Measurements from ENCODE around the gene DMXL2.
"Not testable (repeated sequence)": the region's sequence is repeated elsewhere in the genome, so short reads cannot be mapped to it uniquely, and the experiment has no call there.

DMXL2 gene

DNA sequence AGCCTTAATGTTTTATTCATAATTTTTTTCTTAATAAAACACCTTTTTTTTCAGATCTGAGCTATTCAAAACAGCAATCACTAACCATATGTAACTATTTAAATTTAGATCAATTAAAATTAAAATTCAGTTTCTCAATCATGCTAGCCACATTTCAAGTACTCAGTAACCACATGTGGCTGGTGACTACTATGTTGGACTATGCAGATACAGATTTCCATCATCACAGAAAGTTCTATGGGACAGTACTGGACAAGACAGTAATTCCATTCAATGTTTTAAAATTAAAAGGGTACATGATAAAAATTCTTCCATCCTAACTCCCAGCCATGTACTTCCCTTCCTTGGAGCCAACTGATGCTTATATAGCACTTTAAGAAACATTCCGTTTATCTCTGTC is 161.8 kb downstream of the DMXL2 start:
- no peak overlapping the region for H3K4me3 ChIP-seq (ENCODE audit: low read depth in 1 of 2, low read length in 2 of 2)
- H3K4me1 ChIP-seq (ENCODE audit: insufficient read depth, low read length), result no peaks in the 10 kb centered on the region
- H3K36me3 ChIP-seq (ENCODE audit: insufficient read depth, low read length), result peaks cover 20% of the 10 kb centered on the region
- no peaks in the 10 kb centered on the region for H3K27me3 ChIP-seq (ENCODE audit: control insufficient read depth in 1 of 2, insufficient read depth in 2 of 2, low read length in 2 of 2)
- H3K9me3 ChIP-seq (ENCODE audit: low read length), result no peaks in the 10 kb centered on the region
- H3K9ac ChIP-seq (ENCODE audit: low read length), result no peak overlapping the region
- no peak overlapping the region for H3K27ac ChIP-seq (ENCODE audit: low read depth, low read length)

DNA sequence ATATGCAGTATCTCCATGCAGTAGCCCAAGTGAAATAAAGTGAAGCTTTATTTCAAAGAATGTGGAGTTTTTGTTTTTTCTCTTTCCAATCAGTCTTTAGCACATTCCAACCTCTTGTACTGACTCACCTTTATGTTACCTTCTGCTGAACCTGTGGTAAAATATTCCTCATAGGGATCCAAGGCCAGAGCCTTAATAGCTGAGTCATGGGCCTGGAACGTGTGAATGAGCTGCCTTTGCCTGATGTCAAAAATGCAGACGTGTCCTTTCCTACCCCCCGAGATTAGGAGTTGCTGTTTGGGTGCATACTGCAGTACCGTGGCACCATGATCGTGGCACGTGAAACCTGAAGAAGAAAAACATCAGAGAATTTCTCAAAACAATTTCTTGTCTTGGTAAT is 172.6 kb downstream of the DMXL2 start:
- Histone ChIP-seq H3K4me3 (ENCODE audit: low read depth in 1 of 2, low read length in 2 of 2) (no peak overlapping the region), H3K27ac (ENCODE audit: low read depth, low read length) (no peak overlapping the region), H3K4me1 (ENCODE audit: insufficient read depth, low read length) (no peaks in the 10 kb centered on the region), H3K27me3 (ENCODE audit: control insufficient read depth in 1 of 2, insufficient read depth in 2 of 2, low read length in 2 of 2) (no peaks in the 10 kb centered on the region), H3K9ac (ENCODE audit: low read length) (no peak overlapping the region), H3K36me3 (ENCODE audit: insufficient read depth, low read length) (peaks cover 25% of the 10 kb centered on the region), H3K9me3 (ENCODE audit: low read length) (no peaks in the 10 kb centered on the region)

DNA sequence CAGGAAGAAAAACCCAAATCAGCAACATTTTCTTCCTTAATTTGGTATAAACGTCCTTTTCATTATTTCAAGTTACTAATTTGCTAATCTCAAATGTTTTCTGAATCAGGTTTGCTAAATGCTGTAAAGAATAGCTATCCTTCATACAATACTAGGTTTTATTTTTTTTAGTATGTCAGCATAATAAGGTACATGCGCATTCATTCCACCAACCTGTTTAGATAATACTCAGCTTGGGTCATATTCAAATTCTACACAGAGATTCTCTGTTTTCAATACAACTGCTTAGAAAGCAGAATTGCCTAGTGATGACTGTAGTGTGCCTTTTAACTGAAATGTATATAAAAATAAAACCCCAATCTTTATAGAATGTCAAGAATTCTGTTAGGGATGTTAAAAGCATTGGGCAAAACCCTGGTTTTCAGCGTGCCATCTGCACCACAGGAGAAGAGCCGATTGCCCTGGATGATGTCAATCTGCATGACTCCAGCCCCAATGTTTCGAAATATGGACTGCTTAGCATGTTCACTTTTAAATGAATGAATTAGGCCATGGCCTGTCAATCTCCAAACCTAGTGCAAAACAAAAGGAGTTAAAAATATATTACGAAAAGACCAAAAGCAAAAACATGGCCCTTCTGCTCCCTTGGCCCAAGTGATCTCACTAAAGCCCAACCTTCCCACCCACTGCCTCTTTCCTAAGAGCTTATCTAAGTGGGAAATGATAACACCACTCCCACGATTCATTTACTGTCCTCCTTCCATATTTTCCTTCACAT is 173.8 kb downstream of the DMXL2 start:
- Histone ChIP-seq H3K9me3 (ENCODE audit: low read length) (no peaks in the 10 kb centered on the region), H3K27ac (ENCODE audit: low read depth, low read length) (no peak overlapping the region), H3K4me1 (ENCODE audit: insufficient read depth, low read length) (no peaks in the 10 kb centered on the region), H3K4me3 (ENCODE audit: low read depth in 1 of 2, low read length in 2 of 2) (no peak overlapping the region), H3K27me3 (ENCODE audit: control insufficient read depth in 1 of 2, insufficient read depth in 2 of 2, low read length in 2 of 2) (no peaks in the 10 kb centered on the region), H3K9ac (ENCODE audit: low read length) (no peak overlapping the region), H3K36me3 (ENCODE audit: insufficient read depth, low read length) (peaks cover 22% of the 10 kb centered on the region)

DNA sequence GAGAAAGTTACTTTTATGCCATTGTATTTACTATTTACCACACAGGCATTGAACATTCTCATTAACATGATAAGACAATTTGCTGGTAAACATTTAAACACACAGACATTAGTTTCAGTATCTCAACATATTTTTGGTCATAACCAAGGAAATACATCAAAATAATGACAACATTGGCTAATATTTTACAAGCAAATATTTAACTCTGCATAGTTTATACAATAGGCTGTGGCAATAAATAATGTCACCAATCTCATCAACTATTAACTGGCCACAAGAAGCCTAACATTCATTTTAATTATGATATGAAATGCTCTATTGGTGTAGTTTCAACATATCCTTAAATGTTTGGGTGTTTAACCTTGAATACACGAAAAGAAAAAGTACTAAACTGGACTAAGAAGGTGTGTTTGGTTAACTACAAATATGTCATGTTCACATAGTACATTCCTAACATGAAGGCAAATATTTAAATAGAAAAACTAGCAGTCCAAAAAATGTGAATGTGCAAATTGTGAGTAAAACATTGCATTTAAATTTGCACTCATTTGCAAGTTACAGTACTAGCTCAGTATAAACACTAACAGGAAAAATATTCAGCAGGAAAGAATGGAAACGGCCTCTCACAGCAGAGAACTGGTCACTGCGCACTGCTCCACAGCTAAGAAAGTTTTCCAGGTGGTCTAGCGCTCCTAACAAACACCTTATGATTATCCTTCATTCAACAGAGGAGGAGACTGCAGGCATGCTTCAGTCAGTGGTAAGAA is 174.5 kb downstream of the DMXL2 start:
- no peaks in the 10 kb centered on the region for H3K9me3 ChIP-seq (ENCODE audit: low read length)
- no peak overlapping the region for H3K4me3 ChIP-seq (ENCODE audit: low read depth in 1 of 2, low read length in 2 of 2)
- no peaks in the 10 kb centered on the region for H3K27me3 ChIP-seq (ENCODE audit: control insufficient read depth in 1 of 2, insufficient read depth in 2 of 2, low read length in 2 of 2)
- no peaks in the 10 kb centered on the region for H3K4me1 ChIP-seq (ENCODE audit: insufficient read depth, low read length)
- H3K9ac ChIP-seq (ENCODE audit: low read length), result no peak overlapping the region
- no peak overlapping the region for H3K27ac ChIP-seq (ENCODE audit: low read depth, low read length)
- H3K36me3 ChIP-seq (ENCODE audit: insufficient read depth, low read length), result peaks cover 22% of the 10 kb centered on the region

DNA sequence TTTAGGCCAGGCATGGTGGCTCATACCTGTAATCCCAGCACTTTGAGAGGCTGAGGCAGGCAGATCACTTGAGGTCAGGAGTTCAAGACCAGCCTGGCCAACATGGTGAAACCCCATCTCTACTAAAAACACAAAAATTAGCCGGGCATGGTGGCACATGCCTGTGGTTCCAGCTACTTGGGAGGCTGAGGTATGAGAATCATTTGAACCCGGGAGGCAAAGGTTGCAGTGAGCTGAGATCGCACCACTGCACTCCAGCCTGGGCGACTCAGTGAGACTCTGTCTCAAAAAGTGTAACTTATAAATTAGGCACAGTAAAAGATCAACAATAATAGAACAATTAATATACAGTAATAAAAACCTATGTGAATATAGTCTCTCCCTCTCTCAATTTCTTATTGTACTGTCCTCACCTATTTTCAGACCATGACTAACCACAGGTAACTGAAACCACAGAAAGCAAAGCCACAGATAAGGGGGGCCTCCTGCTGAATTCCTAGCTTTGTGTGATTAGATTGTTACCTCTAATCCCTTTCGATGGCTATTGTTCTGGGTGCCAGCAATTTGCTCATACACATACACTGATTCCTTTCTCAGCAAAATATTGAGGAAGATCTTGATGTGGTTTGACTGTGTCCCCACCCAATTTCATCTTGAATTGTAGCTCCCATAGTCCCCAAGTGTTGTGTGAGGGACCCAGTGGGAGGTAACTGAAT is 176.4 kb downstream of the DMXL2 start:
- H3K4me1 ChIP-seq (ENCODE audit: insufficient read depth, low read length); H3K4me3 ChIP-seq (ENCODE audit: low read depth in 1 of 2, low read length in 2 of 2); H3K9me3 ChIP-seq (ENCODE audit: low read length); H3K27ac ChIP-seq (ENCODE audit: low read depth, low read length); H3K9ac ChIP-seq (ENCODE audit: low read length); H3K27me3 ChIP-seq (ENCODE audit: control insufficient read depth in 1 of 2, insufficient read depth in 2 of 2, low read length in 2 of 2): not testable (repeated sequence)
- peaks cover 22% of the 10 kb centered on the region for H3K36me3 ChIP-seq (ENCODE audit: insufficient read depth, low read length)

DNA sequence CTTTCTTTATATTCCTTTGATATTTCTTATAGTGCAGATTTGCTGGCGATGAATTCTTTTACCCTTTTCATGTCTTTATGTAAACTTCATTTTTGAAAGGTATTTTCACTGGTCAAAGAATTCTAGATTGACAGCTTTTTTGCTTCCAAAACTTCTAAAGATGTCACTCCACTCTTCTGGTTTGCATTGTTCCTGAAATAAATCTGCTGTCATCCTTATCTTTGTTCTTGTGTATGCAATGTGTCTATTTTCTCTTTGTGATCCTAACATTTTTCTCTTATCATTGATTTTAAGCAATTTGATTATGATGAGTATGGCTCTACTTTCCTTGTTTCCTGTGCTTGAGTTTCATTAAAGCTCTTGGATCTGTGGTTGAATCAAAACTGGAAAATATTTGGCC is 177.8 kb downstream of the DMXL2 start:
- Histone ChIP-seq H3K27ac (ENCODE audit: low read depth, low read length) (no peak overlapping the region), H3K27me3 (ENCODE audit: control insufficient read depth in 1 of 2, insufficient read depth in 2 of 2, low read length in 2 of 2) (no peaks in the 10 kb centered on the region), H3K9me3 (ENCODE audit: low read length) (no peaks in the 10 kb centered on the region), H3K4me1 (ENCODE audit: insufficient read depth, low read length) (no peaks in the 10 kb centered on the region), H3K4me3 (ENCODE audit: low read depth in 1 of 2, low read length in 2 of 2) (no peak overlapping the region), H3K9ac (ENCODE audit: low read length) (no peak overlapping the region), H3K36me3 (ENCODE audit: insufficient read depth, low read length) (peaks cover 15% of the 10 kb centered on the region)

DNA sequence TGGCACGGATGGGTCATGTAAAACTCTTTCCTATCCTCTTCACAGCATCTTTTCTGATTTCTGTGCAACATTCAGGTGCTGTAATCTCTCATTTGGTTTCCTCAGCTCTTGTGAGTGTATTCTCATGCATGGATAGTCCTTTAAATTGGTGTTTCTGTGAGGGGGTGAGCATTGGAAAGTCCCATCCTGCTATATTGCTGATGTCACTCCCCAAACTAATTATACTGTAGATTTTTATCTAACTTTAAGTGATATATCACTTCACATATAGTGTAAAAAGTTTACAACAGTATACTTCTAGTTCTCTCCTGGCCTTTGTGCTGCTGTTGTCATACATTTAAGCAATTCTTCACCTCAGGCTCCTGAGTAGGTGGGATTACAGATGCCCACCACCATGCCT is 178.5 kb downstream of the DMXL2 start:
- Histone ChIP-seq H3K36me3 (ENCODE audit: insufficient read depth, low read length) (peaks cover 8% of the 10 kb centered on the region), H3K27me3 (ENCODE audit: control insufficient read depth in 1 of 2, insufficient read depth in 2 of 2, low read length in 2 of 2) (no peaks in the 10 kb centered on the region), H3K27ac (ENCODE audit: low read depth, low read length) (no peak overlapping the region), H3K9me3 (ENCODE audit: low read length) (no peaks in the 10 kb centered on the region), H3K9ac (ENCODE audit: low read length) (no peak overlapping the region), H3K4me3 (ENCODE audit: low read depth in 1 of 2, low read length in 2 of 2) (no peak overlapping the region), H3K4me1 (ENCODE audit: insufficient read depth, low read length) (no peaks in the 10 kb centered on the region)

DNA sequence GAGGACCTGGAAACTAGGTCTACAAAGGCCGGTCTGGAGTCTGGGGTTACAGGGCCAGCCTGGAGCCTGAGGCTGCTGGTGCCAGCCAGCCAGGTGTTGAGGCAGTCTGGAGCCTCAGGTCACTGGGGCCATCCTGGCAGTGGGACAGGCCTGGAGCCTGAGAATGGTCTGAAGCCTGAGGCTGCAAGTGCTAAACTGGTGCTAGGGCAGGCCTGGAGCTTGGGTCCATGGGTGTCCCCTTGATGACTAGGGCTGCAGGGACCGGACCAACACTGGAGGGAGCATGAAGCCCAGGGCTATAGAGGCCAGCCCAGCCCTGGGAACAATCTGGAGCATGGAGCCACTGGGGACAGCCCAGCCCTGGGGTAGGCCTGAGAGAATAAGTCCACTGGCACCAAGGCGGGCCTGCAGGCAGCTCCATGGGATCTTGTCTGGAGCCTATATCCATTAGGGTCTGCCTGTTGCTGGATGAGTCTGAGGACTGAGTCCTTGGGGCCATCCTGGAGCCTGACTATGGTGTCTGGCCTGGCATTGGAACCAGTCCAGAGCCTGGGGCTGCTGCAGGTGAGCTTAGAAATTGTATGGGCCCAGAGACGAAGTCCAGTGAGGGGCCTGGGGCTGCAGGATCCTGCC is 179.2 kb downstream of the DMXL2 start:
- H3K27ac ChIP-seq (ENCODE audit: low read depth, low read length), result no peak overlapping the region

DNA sequence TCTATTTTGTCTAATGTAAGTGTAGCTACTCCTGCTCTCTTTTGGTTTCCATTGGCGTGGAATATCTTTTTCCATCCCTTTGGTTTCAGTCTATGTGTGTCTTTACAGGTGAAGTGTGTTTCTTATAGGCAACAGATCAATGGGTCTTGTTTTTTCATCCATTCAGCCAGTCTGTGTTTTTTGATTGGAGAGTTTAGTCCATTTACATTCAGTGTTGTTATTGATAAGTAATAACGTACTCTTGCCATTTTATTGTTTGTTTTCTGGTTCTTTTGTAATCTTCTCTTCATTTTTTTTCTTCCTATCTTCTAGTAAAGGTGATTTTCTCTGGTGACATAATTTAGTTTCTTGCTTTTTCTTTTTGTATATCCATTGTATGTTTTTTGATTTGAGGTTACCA is 184.0 kb downstream of the DMXL2 start:
- H3K9me3 ChIP-seq (ENCODE audit: low read length), result no peaks in the 10 kb centered on the region
- H3K4me3 ChIP-seq (ENCODE audit: low read depth in 1 of 2, low read length in 2 of 2), result no peak overlapping the region
- no peaks in the 10 kb centered on the region for H3K36me3 ChIP-seq (ENCODE audit: insufficient read depth, low read length)
- no peak overlapping the region for H3K27ac ChIP-seq (ENCODE audit: low read depth, low read length)
- H3K4me1 ChIP-seq (ENCODE audit: insufficient read depth, low read length), result no peaks in the 10 kb centered on the region
- no peaks in the 10 kb centered on the region for H3K27me3 ChIP-seq (ENCODE audit: control insufficient read depth in 1 of 2, insufficient read depth in 2 of 2, low read length in 2 of 2)
- H3K9ac ChIP-seq (ENCODE audit: low read length), result no peak overlapping the region

More for the DNA sequence above, 179.2 kb downstream of the DMXL2 start:
- no peak overlapping the region for H3K4me3 ChIP-seq (ENCODE audit: low read depth in 1 of 2, low read length in 2 of 2)
- no peaks in the 10 kb centered on the region for H3K4me1 ChIP-seq (ENCODE audit: insufficient read depth, low read length)
- no peak overlapping the region for H3K9ac ChIP-seq (ENCODE audit: low read length)
- H3K36me3 ChIP-seq (ENCODE audit: insufficient read depth, low read length), result peaks cover under 1% of the 10 kb centered on the region
- no peaks in the 10 kb centered on the region for H3K9me3 ChIP-seq (ENCODE audit: low read length)
- H3K27me3 ChIP-seq (ENCODE audit: control insufficient read depth in 1 of 2, insufficient read depth in 2 of 2, low read length in 2 of 2), result no peaks in the 10 kb centered on the region

DNA sequence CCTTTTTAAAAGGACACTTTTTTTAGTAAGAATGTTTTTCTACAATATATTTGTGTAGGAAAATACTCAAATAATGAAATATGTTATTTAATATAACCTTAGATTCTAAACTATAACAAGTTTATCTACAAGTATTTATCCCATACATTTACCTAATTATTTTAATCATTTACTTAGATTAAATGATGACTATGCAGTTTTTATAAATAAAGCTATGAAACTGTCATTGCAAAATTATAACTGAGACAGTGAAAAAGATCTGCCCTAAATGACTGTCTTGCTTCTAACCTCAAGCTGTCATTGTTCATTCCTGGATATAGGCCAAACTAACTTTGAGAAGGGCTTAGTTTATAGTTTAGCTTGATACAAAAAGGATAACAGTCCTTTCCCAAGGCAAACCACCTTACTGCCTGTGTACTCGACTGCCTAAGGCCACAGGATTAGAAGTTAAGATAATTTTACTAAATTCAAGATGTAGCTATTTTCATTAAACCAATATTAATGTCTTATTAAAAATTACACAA is 197.0 kb downstream of the DMXL2 start:
- H3K36me3 ChIP-seq (ENCODE audit: insufficient read depth, low read length), result no peaks in the 10 kb centered on the region
- no peak overlapping the region for H3K4me3 ChIP-seq (ENCODE audit: low read depth in 1 of 2, low read length in 2 of 2)
- no peaks in the 10 kb centered on the region for H3K9me3 ChIP-seq (ENCODE audit: low read length)
- no peak overlapping the region for H3K27ac ChIP-seq (ENCODE audit: low read depth, low read length)
- H3K27me3 ChIP-seq (ENCODE audit: control insufficient read depth in 1 of 2, insufficient read depth in 2 of 2, low read length in 2 of 2), result no peaks in the 10 kb centered on the region
- H3K4me1 ChIP-seq (ENCODE audit: insufficient read depth, low read length), result no peaks in the 10 kb centered on the region
- no peak overlapping the region for H3K9ac ChIP-seq (ENCODE audit: low read length)

DNA sequence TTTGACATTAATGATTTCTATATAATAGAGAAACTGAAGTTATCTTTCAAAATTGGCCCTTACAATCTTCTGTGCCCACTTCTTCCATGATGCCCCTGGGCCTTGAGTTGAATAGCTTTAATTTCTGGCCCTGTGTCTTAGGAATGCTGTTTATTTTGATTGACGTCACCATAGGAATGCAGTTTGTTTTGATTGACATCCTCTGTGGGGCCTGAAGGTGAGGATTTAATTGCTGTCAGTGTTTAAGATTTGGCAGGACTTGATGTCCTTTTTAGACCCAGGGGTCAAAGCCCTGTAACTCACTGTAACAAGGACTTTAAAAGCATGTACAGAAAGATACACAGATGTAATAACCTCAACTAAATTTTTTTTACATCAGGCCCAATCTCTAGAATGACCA is 197.8 kb downstream of the DMXL2 start:
- Histone ChIP-seq H3K27me3 (ENCODE audit: control insufficient read depth in 1 of 2, insufficient read depth in 2 of 2, low read length in 2 of 2) (no peaks in the 10 kb centered on the region), H3K4me3 (ENCODE audit: low read depth in 1 of 2, low read length in 2 of 2) (no peak overlapping the region), H3K27ac (ENCODE audit: low read depth, low read length) (no peak overlapping the region), H3K9me3 (ENCODE audit: low read length) (no peaks in the 10 kb centered on the region), H3K4me1 (ENCODE audit: insufficient read depth, low read length) (no peaks in the 10 kb centered on the region), H3K36me3 (ENCODE audit: insufficient read depth, low read length) (no peaks in the 10 kb centered on the region), H3K9ac (ENCODE audit: low read length) (no peak overlapping the region)

All from muscle layer of colon (tissue), 2 donors.